ENCODE data around the gene PARD3B. TPM values are rescaled to one million over a fixed set of nuclear protein-coding genes. Genes with fewer than 3 reads are reported as not detected.

Gene PARD3B
- total RNA-seq, 1 experiment from 2014 or later: 10.1 TPM

DNA sequence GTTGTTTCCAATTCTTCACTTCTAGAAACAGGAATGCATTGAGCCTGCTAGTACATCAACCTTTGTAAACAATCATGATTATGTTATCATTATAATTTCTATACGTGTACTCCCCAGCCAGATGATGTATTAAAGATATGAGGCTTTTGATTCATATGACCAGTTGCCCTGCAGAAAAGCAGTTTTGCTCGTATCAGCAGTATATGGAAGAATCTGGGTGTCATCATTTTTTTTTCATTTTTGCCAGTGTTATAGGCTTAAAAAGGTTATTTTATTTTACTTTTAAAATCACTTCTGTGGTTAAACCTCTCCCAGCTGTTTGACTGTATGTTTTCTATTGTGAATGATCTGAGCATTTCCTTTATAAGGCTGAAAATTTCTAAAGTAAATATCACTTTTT lies 665.2 kb downstream of the PARD3B start:
- Mint-ChIP-seq H3K4me3 (ENCODE audit: low read depth, unreplicated experiment) (no peak overlapping the region), H3K9me3 (ENCODE audit: low read depth, unreplicated experiment) (no peaks in the 10 kb centered on the region), H3K27me3 (ENCODE audit: unreplicated experiment) (no peaks in the 10 kb centered on the region), H3K27ac (ENCODE audit: unreplicated experiment) (no peak overlapping the region), H3K4me1 (ENCODE audit: low read depth, unreplicated experiment) (no peaks in the 10 kb centered on the region), H3K36me3 (ENCODE audit: insufficient read depth, unreplicated experiment) (no peaks in the 10 kb centered on the region)
- intact Hi-C loops (cut with micrococcal nuclease; ENCODE audit: unreplicated experiment): no loop called here
- CTCF ChIA-PET: no interaction called here
- TF ChIP-seq, protein P1, sequence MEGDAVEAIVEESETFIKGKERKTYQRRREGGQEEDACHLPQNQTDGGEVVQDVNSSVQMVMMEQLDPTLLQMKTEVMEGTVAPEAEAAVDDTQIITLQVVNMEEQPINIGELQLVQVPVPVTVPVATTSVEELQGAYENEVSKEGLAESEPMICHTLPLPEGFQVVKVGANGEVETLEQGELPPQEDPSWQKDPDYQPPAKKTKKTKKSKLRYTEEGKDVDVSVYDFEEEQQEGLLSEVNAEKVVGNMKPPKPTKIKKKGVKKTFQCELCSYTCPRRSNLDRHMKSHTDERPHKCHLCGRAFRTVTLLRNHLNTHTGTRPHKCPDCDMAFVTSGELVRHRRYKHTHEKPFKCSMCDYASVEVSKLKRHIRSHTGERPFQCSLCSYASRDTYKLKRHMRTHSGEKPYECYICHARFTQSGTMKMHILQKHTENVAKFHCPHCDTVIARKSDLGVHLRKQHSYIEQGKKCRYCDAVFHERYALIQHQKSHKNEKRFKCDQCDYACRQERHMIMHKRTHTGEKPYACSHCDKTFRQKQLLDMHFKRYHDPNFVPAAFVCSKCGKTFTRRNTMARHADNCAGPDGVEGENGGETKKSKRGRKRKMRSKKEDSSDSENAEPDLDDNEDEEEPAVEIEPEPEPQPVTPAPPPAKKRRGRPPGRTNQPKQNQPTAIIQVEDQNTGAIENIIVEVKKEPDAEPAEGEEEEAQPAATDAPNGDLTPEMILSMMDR (IDR thresholded peaks at IDR 0.05; ENCODE audit: unreplicated experiment): no peak
- no peak for DNase-seq
- no TSS peak for BruUV-seq (replicated peaks)

DNA sequence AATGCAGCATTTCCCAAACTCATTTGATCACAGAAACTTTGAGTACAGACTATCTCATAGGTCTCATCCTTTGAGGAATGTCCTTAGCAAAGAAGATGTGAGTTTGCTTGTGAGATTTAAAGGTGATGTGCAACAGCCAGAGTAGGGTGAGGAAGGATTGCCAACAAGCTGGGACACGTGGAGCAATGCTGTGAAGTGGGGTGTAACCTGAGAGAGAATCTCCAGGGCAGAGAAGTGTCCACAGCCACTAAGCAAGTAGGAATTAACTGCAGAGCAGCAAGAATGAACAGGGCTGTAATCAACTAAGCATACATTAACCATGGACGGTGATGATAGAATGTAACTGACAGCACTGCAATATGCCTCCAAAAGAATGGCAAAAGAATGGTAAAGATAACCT lies 667.1 kb downstream of the PARD3B start:
- H3K27ac Mint-ChIP-seq (ENCODE audit: unreplicated experiment): no peak overlapping the region
- H3K4me1 Mint-ChIP-seq (ENCODE audit: low read depth, unreplicated experiment): no peaks in the 10 kb centered on the region
- BruUV-seq (replicated peaks): no TSS peak
- no peak overlapping the region for H3K4me3 Mint-ChIP-seq (ENCODE audit: low read depth, unreplicated experiment)
- no peaks in the 10 kb centered on the region for H3K36me3 Mint-ChIP-seq (ENCODE audit: insufficient read depth, unreplicated experiment)
- no peak for DNase-seq
- CTCF ChIA-PET: interaction anchor here (1.1 kb wide), 1 partner anchor 14 kb away, joined by 3 read pairs; no protein-coding TSS in a partner anchor
- intact Hi-C loops (cut with micrococcal nuclease; ENCODE audit: unreplicated experiment): no loop called here
- no peaks in the 10 kb centered on the region for H3K9me3 Mint-ChIP-seq (ENCODE audit: low read depth, unreplicated experiment)
- TF ChIP-seq, protein P1 (IDR thresholded peaks at IDR 0.05; ENCODE audit: unreplicated experiment): no peak
- no peaks in the 10 kb centered on the region for H3K27me3 Mint-ChIP-seq (ENCODE audit: unreplicated experiment)

GRCh38 chr2:205216092-205216491 lies 670.8 kb downstream of the PARD3B start:
- Mint-ChIP-seq H3K9me3 (ENCODE audit: low read depth, unreplicated experiment) (no peaks in the 10 kb centered on the region), H3K4me3 (ENCODE audit: low read depth, unreplicated experiment) (no peak overlapping the region), H3K27ac (ENCODE audit: unreplicated experiment) (no peak overlapping the region), H3K36me3 (ENCODE audit: insufficient read depth, unreplicated experiment) (no peaks in the 10 kb centered on the region), H3K27me3 (ENCODE audit: unreplicated experiment) (no peaks in the 10 kb centered on the region), H3K4me1 (ENCODE audit: low read depth, unreplicated experiment) (no peaks in the 10 kb centered on the region)
- CTCF ChIA-PET: no interaction called here
- no peak for DNase-seq
- intact Hi-C loops (cut with micrococcal nuclease; ENCODE audit: unreplicated experiment): no loop called here
- TF ChIP-seq, protein P1 (IDR thresholded peaks at IDR 0.05; ENCODE audit: unreplicated experiment): no peak
- BruUV-seq (replicated peaks): no TSS peak

- intact Hi-C loops (cut with micrococcal nuclease; ENCODE audit: unreplicated experiment): no loop called here
- CTCF ChIA-PET: no interaction called here
Measured at GRCh38 chr2:205216580-205216979, 671.3 kb downstream of the PARD3B start.

More at GRCh38 chr2:205216580-205216979, 671.3 kb downstream of the PARD3B start:
- H3K27me3 Mint-ChIP-seq (ENCODE audit: unreplicated experiment): no peaks in the 10 kb centered on the region
- no peak overlapping the region for H3K4me3 Mint-ChIP-seq (ENCODE audit: low read depth, unreplicated experiment)
- DNase-seq: no peak
- H3K36me3 Mint-ChIP-seq (ENCODE audit: insufficient read depth, unreplicated experiment): no peaks in the 10 kb centered on the region
- H3K4me1 Mint-ChIP-seq (ENCODE audit: low read depth, unreplicated experiment): no peaks in the 10 kb centered on the region
- TF ChIP-seq, protein P1 (IDR thresholded peaks at IDR 0.05; ENCODE audit: unreplicated experiment): no peak
- H3K27ac Mint-ChIP-seq (ENCODE audit: unreplicated experiment): no peak overlapping the region
- no TSS peak for BruUV-seq (replicated peaks)
- no peaks in the 10 kb centered on the region for H3K9me3 Mint-ChIP-seq (ENCODE audit: low read depth, unreplicated experiment)
